Lower lobe of right lung (tissue), 2 donors: ENCODE results near the gene OCA2. TPM values are rescaled to one million over a fixed set of nuclear protein-coding genes. Genes with fewer than 3 reads are reported as not detected.
A peak's percentile ranks its signal among the peaks of the same experiment; 100 is the strongest.

Experiments
- ATAC-seq, 2 donors: fragments of 200-7000 bp; cut with Tn5 transposase; one replicate each; pipeline ENCODE4 v1.9.1; 2020 to 2022; ENCODE audit warnings: mild to moderate bottlenecking in 2 of 2, moderate library complexity in 2 of 2
- DNase-seq: peaks from one replicate; pipeline ENCODE4 v3.0.0-alpha.2; 2020
- H3K27ac ChIP-seq: fragments of 200-600 bp; one replicate; pipeline ENCODE4 v1.8.0; 2022
- H3K27me3 ChIP-seq: fragments of 200-600 bp; one replicate; pipeline ENCODE4 v1.8.0; 2022; ENCODE audit warnings: low read depth
- H3K36me3 ChIP-seq: fragments of 200-600 bp; one replicate; pipeline ENCODE4 v1.8.0; 2022; ENCODE audit warnings: mild to moderate bottlenecking
- H3K4me1 ChIP-seq: fragments of 200-600 bp; one replicate; pipeline ENCODE4 v1.8.0; 2022
- H3K4me3 ChIP-seq: fragments of 200-600 bp; one replicate; pipeline ENCODE4 v1.8.0; 2022; ENCODE audit warnings: mild to moderate bottlenecking
- H3K9me3 ChIP-seq: fragments of 200-600 bp; one replicate; pipeline ENCODE4 v1.8.0; 2022
- CTCF ChIP-seq: fragments of 200-600 bp; IDR thresholded peaks from one replicate; pipeline ENCODE4 v1.8.0; 2022; ENCODE audit warnings: antibody characterized with exemption, mild to moderate bottlenecking
- intact Hi-C: fragments of 100-400 bp; cut with DNase I; formaldehyde crosslinking; loops from one replicate; pipeline ENCODE4 v1.11.0; 2022
- total RNA-seq: library from RNA; stranded (reverse); fragmentation: NEBNext Ultra II Directional; extraction: Animal tissue kit (Norgen Biotek cat#: 25700); gene quantifications from one replicate; pipeline ENCODE4 v1.2.1, GENCODE V29; 2021
- donor health status: DM: no; HTN: yes; CAD: no; lungs with severe emphysema.

Gene OCA2
- total RNA-seq, 1 donor from 2014 or later, result 1.2 TPM

- TF ChIP-seq CTCF, result no peak
Measured at GRCh38 chr15:28129231-28129848, 30.2 kb upstream of the OCA2 start.

GRCh38 chr15:28128031-28128430, 28.9 kb upstream of the OCA2 start:
- intact Hi-C loops, result no loop called here
- DNase-seq (peak; percentile 70), ATAC-seq (peak; percentile 51)
- no peak overlapping the region for H3K4me3 ChIP-seq
- H3K36me3 ChIP-seq, result peaks cover 82% of the 10 kb centered on the region
- H3K27me3 ChIP-seq, result no peaks in the 10 kb centered on the region
- H3K4me1 ChIP-seq, result no peaks in the 10 kb centered on the region
- H3K27ac ChIP-seq, result no peak overlapping the region
- no peak for TF ChIP-seq CTCF
- no peaks in the 10 kb centered on the region for H3K9me3 ChIP-seq

More at GRCh38 chr15:28129231-28129848, 30.2 kb upstream of the OCA2 start:
- H3K9me3 ChIP-seq, result no peaks in the 10 kb centered on the region
- ATAC-seq, result no peak
- no peak overlapping the region for H3K27ac ChIP-seq
- no peaks in the 10 kb centered on the region for H3K27me3 ChIP-seq
- intact Hi-C loops, result no loop called here
- H3K4me3 ChIP-seq, result no peak overlapping the region
- peaks cover 78% of the 10 kb centered on the region for H3K36me3 ChIP-seq
- DNase-seq, result no peak
- H3K4me1 ChIP-seq, result peaks cover 3% of the 10 kb centered on the region

DNA sequence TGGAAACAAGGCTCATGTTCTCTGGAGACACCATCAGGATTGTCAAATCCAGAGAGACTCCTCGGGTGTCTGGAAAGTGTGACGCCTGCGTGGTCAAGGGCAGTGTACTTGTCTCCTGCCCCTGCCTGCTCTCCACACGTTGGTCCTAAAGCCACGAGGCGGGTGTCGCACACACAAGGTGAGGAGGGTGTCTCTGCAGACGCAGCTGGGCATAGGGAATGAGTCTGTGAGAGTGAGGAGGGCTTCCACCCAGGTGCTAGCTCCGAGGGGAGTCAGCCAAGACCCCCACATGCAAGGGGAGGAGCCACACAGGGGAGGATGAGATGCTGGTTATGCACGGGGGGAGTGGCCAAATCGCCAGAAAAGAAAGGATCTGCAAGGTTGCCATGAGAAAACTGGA, 27.9 kb upstream of the OCA2 start:
- Histone ChIP-seq H3K4me1 (no peaks in the 10 kb centered on the region), H3K36me3 (peaks cover 81% of the 10 kb centered on the region), H3K27me3 (no peaks in the 10 kb centered on the region), H3K9me3 (no peaks in the 10 kb centered on the region), H3K4me3 (no peak overlapping the region), H3K27ac (no peak overlapping the region)
- no peak for ATAC-seq
- no peak for DNase-seq
- intact Hi-C loops, result no loop called here
- no peak for TF ChIP-seq CTCF

DNA sequence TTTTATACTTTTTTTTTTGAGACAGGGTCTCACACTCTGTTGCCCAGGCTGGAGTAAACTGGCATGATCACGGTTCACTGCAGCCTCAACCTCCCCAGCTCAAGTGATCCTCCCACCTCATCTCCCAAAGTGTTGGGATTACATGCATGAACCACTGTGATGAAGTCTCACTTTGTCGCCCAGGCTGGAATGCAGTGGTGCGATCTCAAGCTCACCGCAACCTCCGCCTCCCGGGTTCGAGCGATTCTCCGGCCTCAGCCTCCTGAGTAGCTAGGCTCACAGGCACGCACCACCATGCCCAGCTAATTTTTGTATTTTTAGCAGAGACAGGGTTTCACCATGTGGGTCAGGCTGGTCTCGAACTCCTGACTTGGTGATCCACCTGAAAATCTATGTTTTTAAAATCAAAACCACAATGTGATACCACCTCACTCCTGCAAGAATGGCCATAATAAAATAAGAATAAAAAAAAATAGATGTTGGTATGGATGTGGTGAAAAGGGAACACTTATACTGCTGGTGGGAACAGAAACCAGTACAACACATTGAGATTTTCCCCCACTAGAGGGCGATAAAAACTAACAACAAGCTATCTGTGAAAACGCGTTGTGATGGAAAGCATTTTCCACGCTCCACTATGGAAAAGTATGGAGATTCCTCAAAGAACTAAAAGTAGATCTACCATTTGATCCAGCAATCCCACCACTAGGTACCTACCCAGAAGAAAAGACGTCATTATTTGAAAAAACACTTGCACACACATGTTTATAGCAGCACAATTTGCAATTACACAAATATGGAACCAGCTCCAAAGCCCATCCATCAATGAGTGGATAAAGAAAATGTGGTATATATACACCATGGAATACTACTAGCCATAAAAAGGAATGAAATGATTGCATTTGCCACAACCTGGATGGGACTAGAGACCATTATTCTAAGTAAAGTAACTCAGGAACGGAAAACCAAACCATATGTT, 26.8 kb upstream of the OCA2 start:
- no peaks in the 10 kb centered on the region for H3K27me3 ChIP-seq
- no peak for ATAC-seq
- no peak overlapping the region for H3K27ac ChIP-seq
- H3K9me3 ChIP-seq, result no peaks in the 10 kb centered on the region
- H3K36me3 ChIP-seq, result peaks cover 78% of the 10 kb centered on the region
- no peak overlapping the region for H3K4me3 ChIP-seq
- DNase-seq, result no peak
- intact Hi-C loops, result no loop called here
- TF ChIP-seq CTCF, result peak; percentile 54
- no peaks in the 10 kb centered on the region for H3K4me1 ChIP-seq

DNA sequence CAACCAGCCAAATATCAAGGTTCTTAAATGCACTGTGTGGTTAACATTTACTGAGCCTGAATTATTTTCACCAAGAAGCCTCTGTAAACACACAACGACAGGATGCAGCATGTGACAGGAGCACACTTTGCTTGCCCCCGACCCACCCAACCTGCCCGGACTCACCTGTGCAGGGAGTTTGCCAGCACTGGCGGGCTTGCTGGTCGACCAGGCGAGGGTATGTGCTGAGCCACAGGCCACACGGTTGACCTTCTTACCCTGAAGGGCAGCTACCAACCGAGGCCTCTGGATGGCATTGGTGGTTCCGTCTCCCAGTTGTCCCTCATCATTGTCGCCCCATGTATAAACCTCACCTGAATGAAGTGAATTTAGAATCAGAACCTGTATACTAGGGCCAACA, 25.7 kb upstream of the OCA2 start:
- Histone ChIP-seq H3K27ac (no peak overlapping the region), H3K9me3 (no peaks in the 10 kb centered on the region), H3K27me3 (no peaks in the 10 kb centered on the region), H3K36me3 (peaks cover 78% of the 10 kb centered on the region), H3K4me3 (no peak overlapping the region), H3K4me1 (no peaks in the 10 kb centered on the region)
- no peak for TF ChIP-seq CTCF
- DNase-seq (no peak), ATAC-seq (no peak)
- intact Hi-C loops, result no loop called here
